GM18951 (cell line): ENCODE data around the gene NEMF.
A peak's percentile ranks its signal among the peaks of the same experiment; 100 is the strongest.
"Not testable (repeated sequence)": the region's sequence is repeated elsewhere in the genome, so short reads cannot be mapped to it uniquely, and the experiment has no call there.

ENCODE experiments used
- POLR2A ChIP-seq: IDR thresholded peaks from 4 replicates; pipeline ENCODE4 v1.6.1; 2011; ENCODE audit warnings: mild to moderate bottlenecking; ENCODE audit not compliant: insufficient read length, insufficient read depth; ENCODE audit errors: extremely low read depth
- in situ Hi-C: fragments of 300-500 bp; cut with MboI; formaldehyde crosslinking; loops from one replicate; pipeline ENCODE4 v1.12.0; 2022; ENCODE audit warnings: low sequenced_read_pairs, mixed read lengths, inconsistent platforms; ENCODE audit not compliant: unreplicated experiment

Gene NEMF

DNA sequence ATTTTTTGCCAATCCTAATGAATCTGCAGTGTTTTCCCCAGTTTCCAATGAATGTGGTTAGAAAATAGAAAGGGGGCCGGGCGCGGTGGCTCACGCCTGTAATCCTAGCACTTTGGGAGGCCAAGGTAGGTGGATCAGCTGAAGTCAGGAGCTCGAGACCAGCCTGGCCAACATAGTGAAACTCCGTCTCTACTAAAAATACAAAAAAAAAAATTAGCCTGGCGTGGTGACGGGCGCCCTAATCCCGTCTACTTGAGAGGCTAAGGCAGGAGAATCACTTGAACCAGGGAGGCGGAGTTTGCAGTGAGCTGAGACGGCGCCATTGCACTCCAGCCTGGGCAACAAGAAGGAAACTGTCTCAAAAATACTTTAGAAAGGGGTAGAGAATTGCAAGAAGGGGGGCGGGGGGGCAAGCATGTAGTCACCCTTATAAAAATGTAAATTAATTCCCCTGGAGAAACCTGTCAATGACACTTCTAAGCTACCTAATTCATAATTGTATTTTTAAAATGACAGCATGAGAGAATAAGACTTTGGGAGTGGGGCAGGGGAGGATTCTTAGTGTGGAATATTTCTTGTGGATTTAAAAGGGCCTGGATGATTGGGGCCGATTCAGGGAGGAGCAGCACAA lies 82.9 kb downstream of the NEMF start:
- in situ Hi-C loops = no loop called here

DNA sequence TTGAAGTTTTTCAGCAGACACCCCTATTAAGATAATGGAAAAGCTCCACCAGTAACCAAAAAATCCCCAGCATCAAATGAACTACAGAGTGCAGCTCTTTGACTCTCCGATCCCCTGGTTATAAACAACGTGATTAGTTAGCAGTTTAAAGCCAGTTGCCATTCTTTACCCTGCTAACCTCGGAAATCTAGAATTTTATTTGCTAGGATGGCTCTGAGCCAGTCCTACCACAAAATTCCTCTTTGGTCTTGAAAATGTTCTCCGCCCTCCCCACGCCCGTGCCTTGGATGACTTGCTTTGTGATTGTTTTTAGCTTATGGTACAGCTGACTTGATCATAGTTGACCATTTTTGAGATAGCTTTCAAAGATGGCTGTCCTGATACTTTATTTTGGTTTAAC lies 83.4 kb downstream of the NEMF start:
- TF ChIP-seq POLR2A = no peak
- in situ Hi-C loops = no loop called here

More for the DNA sequence above, 82.9 kb downstream of the NEMF start:
- TF ChIP-seq POLR2A = no peak

DNA sequence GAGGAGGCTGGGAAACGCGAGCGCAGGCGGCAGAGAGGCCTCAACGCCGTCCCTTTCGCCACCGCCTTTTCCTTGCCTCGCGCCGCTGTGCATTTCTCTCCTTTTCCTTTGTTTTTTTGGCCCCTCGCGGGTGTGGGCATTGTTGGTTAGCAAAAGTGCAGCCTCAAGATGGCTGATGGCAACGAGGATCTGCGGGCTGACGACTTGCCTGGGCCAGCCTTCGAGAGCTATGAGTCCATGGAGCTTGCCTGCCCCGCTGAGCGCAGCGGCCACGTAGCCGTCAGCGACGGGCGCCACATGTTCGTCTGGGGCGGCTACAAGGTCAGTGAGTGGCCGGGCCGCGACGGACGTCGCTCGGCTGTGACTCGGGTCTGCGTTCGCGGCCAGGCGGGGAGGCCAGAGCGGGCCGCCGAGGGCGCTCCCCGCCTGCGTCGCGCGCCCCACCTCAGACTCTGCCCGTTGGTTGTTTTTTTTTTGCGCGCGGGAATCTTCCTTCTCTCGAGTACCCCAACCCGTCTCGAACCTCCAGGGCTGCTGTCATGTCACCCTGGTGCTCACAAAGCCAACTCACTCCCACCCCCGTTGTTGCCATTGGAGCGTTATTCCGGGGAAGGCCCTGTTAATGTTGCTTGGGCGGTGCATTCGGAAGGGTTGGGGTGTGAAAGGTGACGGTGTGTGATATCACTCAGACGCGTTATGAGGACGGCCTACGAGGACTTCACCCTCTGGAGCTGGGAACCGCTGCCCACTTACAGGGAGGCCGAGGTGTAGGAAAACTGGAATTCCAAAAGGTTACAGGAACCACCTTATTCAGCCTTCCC lies 84.1 kb downstream of the NEMF start:
- TF ChIP-seq POLR2A = no peak
- in situ Hi-C loops = no loop called here

DNA sequence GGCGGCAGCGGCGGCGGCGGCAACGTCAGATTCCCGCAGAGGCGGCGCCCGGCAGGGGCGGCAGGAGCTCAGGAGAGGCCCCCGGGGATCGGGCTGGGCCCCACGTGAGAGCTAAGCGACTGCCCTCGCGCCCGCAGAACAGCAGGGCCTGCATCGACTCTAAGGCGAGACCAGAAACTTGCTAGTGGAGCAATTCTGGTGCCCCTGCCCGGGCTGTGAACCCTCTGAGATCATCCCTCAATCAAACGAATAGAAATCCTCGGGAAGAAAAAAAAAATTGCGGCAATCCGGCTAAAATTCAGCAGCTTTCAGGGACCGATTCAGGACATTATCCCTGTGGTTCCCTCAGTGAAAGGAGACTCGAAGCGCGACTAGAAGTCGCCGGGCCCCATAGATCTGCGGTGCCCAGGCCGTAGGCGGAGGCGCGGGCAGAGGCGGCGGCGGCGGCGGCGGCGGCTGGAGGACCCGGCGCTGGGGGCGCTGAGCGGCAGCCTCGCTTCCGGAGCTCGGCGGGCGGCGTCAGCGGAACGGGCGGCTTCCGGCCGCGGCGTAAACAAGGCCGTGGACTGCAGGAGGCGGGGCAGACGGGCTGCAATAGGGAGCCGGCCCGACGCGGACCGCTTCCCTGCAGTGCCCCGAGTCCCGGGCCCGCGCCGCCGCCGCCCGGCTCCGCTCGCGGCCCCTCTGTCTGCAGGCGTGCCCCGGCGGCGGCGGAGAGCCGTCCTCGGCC lies 84.9 kb downstream of the NEMF start, which contains the start of gene KLHDC2:
TSS of gene KLHDC2 (plus strand) at position 583 of the 730 bp plus-strand sequence. CDS start 316 bp downstream, outside the sequence.
- in situ Hi-C loops = no loop called here
- TF ChIP-seq POLR2A = peak; percentile 75

DNA sequence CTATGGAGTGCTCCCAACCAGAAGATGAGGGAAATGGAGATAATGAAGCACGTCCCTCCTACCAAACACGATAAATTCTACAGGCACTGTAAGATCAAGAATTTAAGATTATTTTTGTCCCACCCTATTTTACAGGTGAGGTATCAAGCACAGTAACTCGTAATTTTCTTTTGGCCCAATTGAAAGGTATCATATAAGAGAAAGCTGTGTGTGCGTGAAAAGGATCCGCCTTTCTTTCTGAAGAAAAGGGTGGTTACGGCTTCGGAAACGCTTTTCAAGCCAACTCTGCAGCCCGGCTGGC lies 85.4 kb downstream of the NEMF start:
- TF ChIP-seq POLR2A = no peak
- in situ Hi-C loops = no loop called here

DNA sequence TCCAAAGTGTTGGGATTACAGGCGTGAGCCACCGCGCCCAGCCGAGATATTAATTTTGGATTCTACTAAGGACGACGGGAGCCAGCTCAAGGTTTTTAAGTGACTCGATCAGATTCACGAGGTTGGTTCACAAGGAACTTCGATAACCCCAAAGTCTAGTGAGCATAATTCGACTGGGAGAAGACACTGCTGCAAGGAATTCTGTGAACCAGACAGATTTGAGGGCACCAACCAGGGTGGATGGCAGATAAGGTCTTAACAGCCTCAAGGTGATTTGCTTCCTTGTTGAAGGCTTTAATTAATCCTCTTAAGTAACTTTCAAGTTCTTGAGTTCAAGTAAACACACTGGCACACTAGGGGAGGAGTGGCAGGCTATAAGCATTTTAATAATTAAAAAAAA lies 85.7 kb downstream of the NEMF start:
- in situ Hi-C loops = no loop called here
- no peak for TF ChIP-seq POLR2A

DNA sequence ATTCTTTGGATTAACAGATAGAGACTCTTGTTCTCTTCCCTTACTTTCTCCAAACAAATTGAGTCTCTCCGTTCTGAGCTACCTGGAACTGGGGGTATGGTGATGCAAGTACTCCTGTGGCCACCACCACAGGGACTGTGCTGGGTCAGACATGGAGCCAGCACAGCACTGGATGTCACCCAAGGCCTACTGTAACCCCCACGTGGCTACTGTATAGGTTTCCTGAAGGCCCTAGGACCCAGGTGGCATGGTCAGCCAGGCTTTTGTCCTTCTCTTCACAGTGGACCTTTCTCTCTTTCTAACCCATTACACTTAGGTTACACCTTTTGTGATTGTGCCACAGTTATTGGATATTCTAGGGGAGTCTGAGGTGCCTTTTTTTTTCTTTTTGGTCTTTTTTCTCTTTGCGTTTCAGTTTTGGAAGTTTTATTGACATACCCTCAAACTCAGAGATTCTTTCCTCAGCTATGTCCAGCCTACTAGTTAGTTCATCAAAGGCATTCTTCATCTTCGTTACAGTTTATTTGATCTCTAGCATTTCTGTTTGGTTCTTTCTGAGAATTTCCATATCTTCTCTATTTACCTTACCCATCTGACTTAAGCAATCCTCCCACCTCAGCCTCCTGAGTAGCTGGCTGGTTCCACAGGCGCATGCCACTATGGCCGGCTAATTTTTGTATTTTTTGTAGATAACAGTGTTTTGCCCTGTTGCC lies 90.6 kb downstream of the NEMF start:
- no peak for TF ChIP-seq POLR2A
- in situ Hi-C loops = no loop called here

DNA sequence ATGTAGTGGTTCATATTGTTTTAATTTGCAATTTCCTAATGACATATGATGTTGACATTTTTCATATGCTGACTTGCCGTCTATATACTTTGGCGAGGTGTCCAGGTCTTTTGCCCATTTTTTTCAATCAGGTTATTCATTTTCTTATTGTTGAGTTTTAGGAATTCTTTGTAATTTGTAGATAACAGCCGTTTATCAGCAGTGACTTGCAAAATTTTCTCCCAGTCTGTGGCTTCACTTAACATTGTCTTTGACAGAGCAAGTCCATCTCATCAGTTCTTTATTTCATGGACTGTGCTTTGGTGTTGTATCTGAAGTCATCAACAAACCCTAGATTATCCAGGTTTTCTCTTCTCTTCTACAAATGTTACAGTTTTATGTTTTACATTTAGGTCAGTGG lies 97.2 kb downstream of the NEMF start:
- TF ChIP-seq POLR2A = no peak
- in situ Hi-C loops = no loop called here

DNA sequence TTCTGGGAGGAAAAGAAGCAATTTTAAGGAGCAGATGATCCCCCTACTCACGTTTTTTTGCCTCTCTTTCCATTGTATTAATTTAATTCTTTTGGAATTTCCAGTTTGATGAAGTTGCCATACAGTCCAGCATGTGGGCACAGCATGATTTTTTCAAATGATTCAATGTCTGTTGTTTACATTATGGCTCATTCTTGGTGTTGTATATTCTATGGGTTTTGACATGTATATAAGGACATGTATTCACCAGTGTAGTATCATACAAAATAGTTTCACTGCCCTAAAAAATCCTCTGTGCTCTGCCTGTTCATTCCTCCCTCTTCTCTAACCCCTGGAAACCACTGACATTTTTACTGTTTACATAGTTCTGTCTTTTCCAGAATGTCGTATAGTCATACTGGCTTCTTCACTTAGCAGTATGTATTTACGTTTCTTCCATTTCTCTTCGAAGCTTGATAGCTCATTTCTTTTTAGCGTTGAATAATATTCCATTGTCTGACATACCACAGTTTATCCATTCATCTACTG lies 98.0 kb downstream of the NEMF start:
- TF ChIP-seq POLR2A = no peak
- in situ Hi-C loops = no loop called here

DNA sequence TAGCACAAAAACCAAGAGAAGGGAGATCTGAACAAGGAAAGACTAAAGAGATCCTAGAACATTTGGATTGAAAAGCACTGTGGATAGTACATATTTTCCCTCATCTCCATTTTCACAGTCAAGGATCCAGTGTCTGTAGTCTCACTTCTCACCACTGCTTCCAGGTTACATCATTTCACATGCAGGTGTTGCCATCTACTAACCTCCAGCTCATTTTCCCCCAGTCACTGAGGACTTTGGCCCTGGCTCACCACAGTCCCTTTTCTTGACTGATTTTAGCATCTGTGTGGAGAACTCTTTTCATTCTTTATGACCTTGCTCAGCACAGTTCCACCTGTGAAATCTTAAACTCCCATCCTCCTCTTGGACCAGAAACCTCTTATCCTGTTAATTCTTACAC lies 106.1 kb downstream of the NEMF start:
- in situ Hi-C loops = not testable (repeated sequence)

DNA sequence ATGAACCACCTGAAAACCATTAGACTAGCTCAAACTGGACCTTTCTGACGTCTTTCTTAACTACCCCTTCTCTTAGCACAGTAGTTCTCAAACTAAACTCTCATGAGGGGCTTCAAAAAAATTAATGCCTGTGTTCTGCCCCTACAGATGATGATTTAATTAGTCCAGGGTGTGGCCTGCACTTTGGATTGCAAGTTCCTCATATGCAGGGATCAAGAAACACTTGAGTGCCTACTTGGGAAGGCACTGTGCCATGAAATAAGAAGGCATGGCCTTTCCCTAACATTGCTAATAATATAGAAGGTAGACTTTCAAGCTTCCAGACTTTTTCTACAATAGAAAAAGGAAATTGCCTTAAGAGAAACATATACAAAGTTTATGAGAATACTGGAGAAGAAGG lies 107.4 kb downstream of the NEMF start:
- no peak for TF ChIP-seq POLR2A
- in situ Hi-C loops = no loop called here

DNA sequence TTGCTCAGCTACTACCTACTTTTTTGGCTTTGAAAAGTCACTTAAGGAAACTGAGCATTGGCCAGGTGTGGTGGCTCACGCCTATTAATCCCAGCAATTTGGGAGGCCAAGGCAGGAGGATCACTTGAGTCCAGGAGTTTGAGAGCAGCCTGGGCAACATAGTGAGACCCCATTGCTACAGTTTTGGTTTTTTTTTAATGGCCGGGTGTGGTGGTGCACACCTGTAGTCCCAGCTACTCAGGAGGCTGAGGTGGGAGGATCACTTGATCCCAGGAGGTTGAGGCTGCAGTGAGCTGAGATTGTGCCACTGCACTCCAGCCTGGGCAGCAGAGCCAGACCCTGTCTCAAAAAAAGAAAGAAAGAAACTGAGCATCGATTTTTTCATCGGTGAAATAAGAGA lies 116.9 kb downstream of the NEMF start:
- in situ Hi-C loops = not testable (repeated sequence)

DNA sequence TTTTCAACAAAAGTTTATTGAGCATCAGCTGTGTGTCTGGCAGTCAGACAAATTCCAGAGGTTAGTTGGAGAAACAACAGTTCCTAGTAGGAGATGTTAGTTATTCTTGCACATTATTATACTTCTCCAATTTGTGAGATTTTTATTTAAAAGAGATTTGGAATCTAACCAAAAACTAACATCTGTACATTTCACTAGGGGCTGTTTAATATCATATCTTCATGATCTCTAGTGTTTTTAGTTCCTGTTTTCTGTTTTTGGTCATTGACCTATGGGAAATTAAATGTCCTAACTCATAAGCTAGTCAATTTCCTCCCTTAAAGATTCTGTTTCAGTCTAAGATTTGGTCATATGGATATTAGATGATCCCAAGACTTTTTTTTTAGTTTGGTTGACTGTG lies 118.8 kb downstream of the NEMF start:
- in situ Hi-C loops = no loop called here
- no peak for TF ChIP-seq POLR2A

DNA sequence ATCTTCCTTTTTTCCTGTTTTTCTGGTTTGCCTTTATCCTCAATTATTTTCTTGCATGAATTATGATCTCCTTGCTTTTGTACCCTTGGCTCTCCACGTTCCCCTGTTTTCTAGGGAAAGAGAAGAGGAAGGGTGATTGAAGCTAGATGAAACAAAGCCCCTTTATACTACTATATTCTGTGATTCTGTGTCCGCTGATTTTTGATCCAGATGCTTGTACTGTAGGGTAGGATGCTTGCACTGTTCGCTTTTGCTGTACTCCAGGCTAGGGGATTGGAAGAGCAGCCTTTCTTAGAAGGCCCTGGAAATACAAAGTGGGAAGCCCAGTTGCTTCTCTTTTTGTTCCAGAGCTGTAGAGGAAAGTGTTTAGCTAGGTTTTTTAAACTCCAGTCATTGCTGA lies 119.7 kb downstream of the NEMF start:
- TF ChIP-seq POLR2A = no peak
- in situ Hi-C loops = no loop called here
